Large intestine (tissue), 3 donors: Measurements from ENCODE around the gene PARVA. TPM values are rescaled to one million over a fixed set of nuclear protein-coding genes. Genes with fewer than 3 reads are reported as not detected.
"Not testable (repeated sequence)": the region's sequence is repeated elsewhere in the genome, so short reads cannot be mapped to it uniquely, and the experiment has no call there.

Source experiments
- DNase-seq, 2 donors: peaks; one replicate each; pipeline versions ENCODE4 v3.0.0 to v3.0.0-alpha.2; 2013
- H3K27ac ChIP-seq: one replicate; pipeline ENCODE4 v1.5.1; 2013; ENCODE audit warnings: low read length
- H3K27me3 ChIP-seq: 2 replicates; pipeline ENCODE4 v1.6.1; 2013; ENCODE audit warnings: low read length; ENCODE audit not compliant: control insufficient read depth, insufficient read depth
- H3K36me3 ChIP-seq: 2 replicates; pipeline ENCODE4 v1.6.1; 2013; ENCODE audit warnings: low read length; ENCODE audit not compliant: control insufficient read depth, insufficient read depth
- H3K4me1 ChIP-seq: one replicate; pipeline ENCODE4 v1.6.1; 2013; ENCODE audit warnings: low read length; ENCODE audit not compliant: control insufficient read depth, insufficient read depth
- H3K4me3 ChIP-seq: one replicate; pipeline ENCODE4 v1.5.1; 2013; ENCODE audit warnings: low read length
- H3K9me3 ChIP-seq: one replicate; pipeline ENCODE4 v1.6.1; 2013; ENCODE audit warnings: mild to moderate bottlenecking, low read depth, low read length, moderate library complexity; ENCODE audit not compliant: control insufficient read depth
- WGBS: methylation state at CpG from one replicate; pipeline ENCODE4 v1.1.5; 2013; ENCODE audit warnings: low lambda C conversion rate; ENCODE audit not compliant: insufficient coverage; 5-methylcytosine and 5-hydroxymethylcytosine counted together
- polyA plus RNA-seq: library from polyadenylated mRNA; unstranded; fragments of 120-200 nt; gene quantifications from one replicate; pipeline ENCODE4 v1.2.1, GENCODE V29; 2013

PARVA gene
- polyA plus RNA-seq, 1 donor = 35.9 TPM

DNA sequence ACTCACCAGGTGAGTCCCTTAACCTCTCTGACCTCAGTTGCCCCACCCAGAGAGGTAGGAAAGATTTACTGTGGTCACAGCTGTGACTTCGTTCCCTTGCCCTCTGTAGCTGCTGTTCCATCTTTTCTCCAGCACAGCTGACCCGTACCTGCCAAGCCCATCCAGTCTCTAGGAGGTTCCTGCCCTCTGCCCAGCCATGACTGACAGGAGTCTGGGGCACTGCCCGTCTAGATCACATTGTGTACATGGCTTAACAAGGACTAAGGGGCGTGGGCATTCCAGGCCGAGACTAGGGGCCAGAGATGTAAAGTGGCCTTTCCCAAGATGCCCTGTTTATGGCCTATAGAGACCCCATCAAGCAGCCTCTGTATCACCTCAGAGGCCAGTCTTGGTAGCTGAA is 132.0 kb downstream of the PARVA start:
- Histone ChIP-seq H3K4me3 (no peak overlapping the region), H3K27ac (no peak overlapping the region), H3K4me1 (peaks cover 17% of the 10 kb centered on the region), H3K27me3 (no peaks in the 10 kb centered on the region), H3K36me3 (peaks cover 31% of the 10 kb centered on the region), H3K9me3 (no peaks in the 10 kb centered on the region)
- no peak for DNase-seq
- WGBS = no CpG with 5 or more reads among the region's 5 CpGs

DNA sequence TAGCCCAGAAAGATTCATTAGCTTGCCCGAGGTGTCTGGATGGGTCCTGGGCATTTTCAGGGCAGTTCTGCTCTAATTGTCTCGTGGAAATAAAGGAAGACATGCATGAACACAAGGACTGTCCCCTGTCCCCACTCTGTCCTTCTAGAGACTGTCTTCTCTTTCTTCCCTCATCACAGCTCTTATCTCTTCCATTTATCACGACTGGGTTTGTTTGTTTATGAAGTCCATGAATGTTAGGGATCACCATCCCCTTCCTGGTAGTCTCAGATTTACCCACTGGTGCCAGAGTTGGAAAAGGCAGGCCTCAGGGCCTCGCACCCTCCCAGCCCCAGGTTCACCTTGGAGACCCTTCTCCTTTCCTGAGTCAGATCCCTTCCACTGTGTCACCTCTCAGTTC is 134.8 kb downstream of the PARVA start:
- Histone ChIP-seq H3K27me3 (no peaks in the 10 kb centered on the region), H3K4me1 (peaks cover 7% of the 10 kb centered on the region), H3K9me3 (no peaks in the 10 kb centered on the region), H3K36me3 (peaks cover 30% of the 10 kb centered on the region), H3K4me3 (no peak overlapping the region), H3K27ac (no peak overlapping the region)
- WGBS = no CpG with 5 or more reads among the region's 4 CpGs
- DNase-seq = no peak

DNA sequence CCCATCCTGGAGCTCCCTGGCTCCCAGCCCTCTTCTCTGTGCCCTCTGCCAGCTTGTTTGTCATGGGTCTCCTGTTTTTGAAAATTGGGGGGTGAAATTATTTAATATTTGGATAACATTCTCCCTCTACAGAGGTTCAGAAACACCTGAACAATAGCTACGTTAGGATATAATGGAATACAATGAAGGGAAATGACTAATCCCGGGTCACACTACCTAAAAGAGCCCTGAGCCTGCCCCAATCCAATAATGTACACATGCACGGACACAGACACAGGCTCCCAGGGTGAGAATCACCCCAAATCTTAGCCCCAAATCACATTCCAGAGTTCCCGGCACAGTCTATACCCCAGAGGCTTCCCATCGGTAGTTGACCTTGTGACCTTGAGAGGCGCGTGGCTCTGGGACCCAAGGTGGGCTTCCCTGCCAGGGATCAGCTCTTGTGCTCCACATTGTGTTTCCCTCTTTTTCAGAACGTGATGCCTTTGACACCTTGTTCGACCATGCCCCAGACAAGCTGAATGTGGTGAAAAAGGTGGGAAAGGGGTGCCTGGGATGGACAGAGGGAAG is 135.5 kb downstream of the PARVA start:
- Histone ChIP-seq H3K4me1 (peaks cover 7% of the 10 kb centered on the region), H3K4me3 (no peak overlapping the region), H3K27ac (no peak overlapping the region), H3K9me3 (no peaks in the 10 kb centered on the region), H3K27me3 (no peaks in the 10 kb centered on the region), H3K36me3 (peaks cover 30% of the 10 kb centered on the region)
- DNase-seq = no peak
- WGBS = no CpG with 5 or more reads among the region's 9 CpGs

DNA sequence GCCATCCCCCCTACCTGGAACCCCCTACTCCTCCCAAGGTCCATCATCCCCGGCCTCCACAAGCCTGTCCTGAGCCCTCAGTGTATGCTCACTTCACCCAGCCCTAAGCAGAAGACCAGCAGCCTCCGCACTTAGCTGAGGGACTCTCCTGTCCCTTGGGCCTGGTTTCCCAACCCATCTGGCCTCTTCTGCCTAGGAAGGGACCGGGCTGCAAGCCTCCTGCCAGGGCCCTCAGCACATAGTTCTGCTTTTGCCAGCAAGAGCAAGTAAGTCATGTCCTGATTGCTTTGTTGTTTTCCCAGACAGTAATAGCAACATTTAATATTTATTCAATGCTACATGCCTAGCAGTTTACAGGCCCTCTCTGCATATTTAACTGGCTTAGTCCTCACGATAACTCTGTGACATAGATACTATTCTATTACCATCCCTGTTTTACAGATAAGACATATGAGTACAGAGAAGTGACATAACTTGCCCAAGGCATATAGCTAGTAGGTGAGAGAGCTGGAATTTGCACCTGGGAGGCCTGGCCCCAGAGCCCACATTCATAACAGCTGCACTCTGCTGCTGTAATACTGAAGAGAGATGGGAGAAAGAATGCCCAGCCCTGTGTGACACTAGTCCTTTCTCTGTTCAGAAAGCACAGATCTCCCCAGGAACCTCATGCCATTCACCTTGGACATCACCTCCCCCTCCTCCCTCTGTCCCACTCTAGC is 139.2 kb downstream of the PARVA start:
- no CpG with 5 or more reads among the region's 4 CpGs for WGBS
- H3K27me3 ChIP-seq = no peaks in the 10 kb centered on the region
- DNase-seq = peak; percentile 47 to 75
- no peak overlapping the region for H3K4me3 ChIP-seq
- H3K27ac ChIP-seq = peak overlapping the region; percentile 17
- H3K9me3 ChIP-seq = no peaks in the 10 kb centered on the region
- peaks cover 33% of the 10 kb centered on the region for H3K36me3 ChIP-seq
- H3K4me1 ChIP-seq = peaks cover 7% of the 10 kb centered on the region

- H3K27ac ChIP-seq = no peak overlapping the region
- no CpG with 5 or more reads among the region's 4 CpGs for WGBS
- DNase-seq = no peak
- H3K4me1 ChIP-seq = peaks cover 7% of the 10 kb centered on the region
- no peaks in the 10 kb centered on the region for H3K27me3 ChIP-seq
- no peak overlapping the region for H3K4me3 ChIP-seq
- no peaks in the 10 kb centered on the region for H3K9me3 ChIP-seq
- peaks cover 30% of the 10 kb centered on the region for H3K36me3 ChIP-seq
These were observed 139.9 kb downstream of the PARVA start for GRCh38 chr11:12517306-12517705.

- peaks cover 27% of the 10 kb centered on the region for H3K36me3 ChIP-seq
- no peak overlapping the region for H3K27ac ChIP-seq
- no CpG with 5 or more reads among the region's 4 CpGs for WGBS
- peaks cover 7% of the 10 kb centered on the region for H3K4me1 ChIP-seq
- no peaks in the 10 kb centered on the region for H3K9me3 ChIP-seq
- H3K4me3 ChIP-seq = no peak overlapping the region
- H3K27me3 ChIP-seq = no peaks in the 10 kb centered on the region
- DNase-seq = no peak
These were observed 140.4 kb downstream of the PARVA start for GRCh38 chr11:12517741-12518140.

DNA sequence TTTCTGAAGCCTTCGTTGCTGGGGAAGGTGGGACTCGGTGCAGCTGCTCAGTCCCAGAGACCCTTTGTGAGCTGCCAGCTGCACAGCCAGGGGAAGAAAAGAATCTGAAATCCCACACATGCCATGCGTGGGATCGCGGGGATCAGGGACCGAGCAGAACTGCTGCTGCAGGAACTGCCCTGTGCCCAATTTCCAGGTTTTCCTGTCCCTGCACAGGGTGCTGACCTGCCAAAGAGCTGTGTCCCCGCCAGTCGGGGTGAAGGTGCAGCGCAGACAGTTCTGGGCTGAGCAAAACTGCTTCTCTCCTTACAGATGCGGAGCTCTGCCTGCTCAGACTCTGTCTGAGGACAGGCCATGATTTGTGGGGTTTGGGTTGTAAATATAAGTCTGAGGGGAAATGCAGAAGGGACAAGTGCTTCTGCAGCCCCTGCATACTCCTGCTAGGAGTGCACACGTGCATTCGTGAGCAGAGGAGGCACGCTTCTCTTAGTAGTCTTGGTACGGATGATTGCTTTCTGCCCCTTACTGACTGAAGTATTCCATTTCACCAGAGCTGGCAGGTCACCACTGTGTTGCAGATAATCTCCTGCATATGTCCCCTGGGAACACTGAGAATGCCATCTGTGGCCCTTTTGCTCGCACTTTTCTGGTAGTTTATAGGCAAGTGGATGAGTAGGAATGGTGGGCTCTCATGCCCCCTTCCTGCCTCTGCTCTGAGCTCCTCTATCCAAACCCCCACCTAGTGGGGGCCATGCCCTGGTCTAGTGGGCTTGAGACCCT is 141.4 kb downstream of the PARVA start:
- no peak for DNase-seq
- Histone ChIP-seq H3K4me1 (peaks cover 14% of the 10 kb centered on the region), H3K4me3 (no peak overlapping the region), H3K36me3 (peaks cover 20% of the 10 kb centered on the region), H3K27me3 (no peaks in the 10 kb centered on the region), H3K27ac (no peak overlapping the region), H3K9me3 (no peaks in the 10 kb centered on the region)
- no CpG with 5 or more reads among the region's 15 CpGs for WGBS

DNA sequence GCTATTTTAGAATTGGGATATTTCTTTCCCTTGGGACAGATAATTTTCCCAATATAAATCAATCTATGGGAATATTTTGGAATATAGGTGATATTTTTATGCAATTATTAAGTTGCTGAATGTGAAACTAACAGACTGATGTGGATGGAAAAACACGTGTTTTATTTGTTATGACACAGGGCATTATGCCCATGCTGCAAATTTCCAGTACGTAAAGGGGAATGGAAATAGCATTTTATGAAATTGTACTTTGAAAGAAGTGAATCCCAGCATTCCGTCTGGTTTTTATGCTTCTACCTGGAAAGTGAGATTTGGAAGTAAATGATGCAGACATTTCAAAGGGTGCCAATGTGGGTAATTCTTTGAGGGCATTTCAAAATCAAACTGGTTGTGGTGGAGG is 142.7 kb downstream of the PARVA start:
- WGBS = no CpG with 5 or more reads among the region's 3 CpGs
- no peaks in the 10 kb centered on the region for H3K27me3 ChIP-seq
- no peak overlapping the region for H3K4me3 ChIP-seq
- no peak overlapping the region for H3K27ac ChIP-seq
- DNase-seq = no peak
- H3K36me3 ChIP-seq = peaks cover 19% of the 10 kb centered on the region
- H3K4me1 ChIP-seq = peaks cover 18% of the 10 kb centered on the region
- H3K9me3 ChIP-seq = no peaks in the 10 kb centered on the region

GRCh38 chr11:12520576-12520975 is 143.2 kb downstream of the PARVA start:
- Histone ChIP-seq H3K4me1 (peaks cover 22% of the 10 kb centered on the region), H3K36me3 (peaks cover 19% of the 10 kb centered on the region)
- not testable (repeated sequence) for H3K9me3 ChIP-seq, H3K27ac ChIP-seq, DNase-seq, H3K27me3 ChIP-seq, H3K4me3 ChIP-seq
- WGBS = no CpG with 5 or more reads among the region's 6 CpGs

DNA sequence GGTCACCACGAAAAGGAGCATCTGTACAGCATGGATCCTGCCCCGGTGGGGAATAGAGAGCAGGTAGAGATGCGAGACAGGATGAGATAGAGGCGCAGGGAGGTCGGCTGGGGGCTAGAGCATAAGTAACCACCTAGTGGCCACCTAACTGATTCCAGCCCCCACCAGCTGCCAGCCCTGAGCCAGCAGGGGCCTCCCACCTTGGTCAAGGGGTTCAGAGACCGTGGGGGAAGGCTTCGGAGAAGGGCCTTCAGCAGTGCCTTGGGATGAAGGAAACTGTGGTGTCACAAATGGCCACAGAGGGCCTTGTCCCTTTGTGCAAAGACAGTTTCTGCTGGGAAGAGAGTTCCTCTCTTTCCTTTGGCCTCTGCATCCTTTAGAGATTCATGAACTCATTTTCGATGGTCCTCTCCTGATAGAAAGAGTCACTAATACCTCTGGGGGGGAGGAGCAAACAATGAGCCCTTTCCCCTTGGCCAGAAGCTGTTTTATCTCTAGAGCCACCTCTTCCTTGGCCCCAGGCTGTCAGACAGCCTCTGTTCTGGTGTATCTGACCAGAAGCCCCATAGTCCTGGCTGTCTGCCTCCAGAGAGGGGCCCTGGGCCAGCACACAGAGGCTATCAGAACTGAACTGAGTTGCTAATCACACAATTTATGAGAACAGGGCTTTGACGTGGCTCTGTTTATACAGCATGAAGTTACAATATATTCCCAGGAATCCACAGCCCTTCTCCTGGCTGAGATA is 146.0 kb downstream of the PARVA start:
- Histone ChIP-seq H3K36me3 (peaks cover 25% of the 10 kb centered on the region), H3K4me3 (no peak overlapping the region), H3K9me3 (no peaks in the 10 kb centered on the region), H3K27me3 (no peaks in the 10 kb centered on the region), H3K4me1 (peaks cover 18% of the 10 kb centered on the region), H3K27ac (no peak overlapping the region)
- 100% methylated on average over 2 of the region's 9 CpGs for WGBS
- DNase-seq = no peak
